ENCODE results near the gene ACVRL1. TPM values are rescaled to one million over a fixed set of nuclear protein-coding genes. Genes with fewer than 3 reads are reported as not detected.

Gene ACVRL1
- total and polyA plus RNA-seq, 4 donors: 3.1 to 7.9 (median 6.1) TPM

GRCh38 chr12:51901121-51901817, 6.0 kb upstream of the ACVRL1 start:
- 81% methylated on average over 14 of the region's 14 CpGs for WGBS
- Histone ChIP-seq H3K36me3 (ENCODE audit: control insufficient read depth in 4 of 4, insufficient read depth in 3 of 4, low read depth in 1 of 4, low read length in 3 of 4) (no peaks in the 10 kb centered on the region), H3K4me1 (ENCODE audit: control insufficient read depth in 4 of 4, insufficient read depth in 4 of 4, low read length in 3 of 4) (peaks cover 0 to 2% (median 0%) of the 10 kb centered on the region in 4 donors), H3K9me3 (ENCODE audit: control insufficient read depth in 4 of 4, low read length in 3 of 4) (no peaks in the 10 kb centered on the region), H3K27me3 (ENCODE audit: control insufficient read depth in 4 of 4, insufficient read depth in 4 of 4, low read length in 3 of 4) (no peaks in the 10 kb centered on the region), H3K4me3 (ENCODE audit: low read depth in 1 of 3, low read length in 3 of 3) (no peak overlapping the region), H3K27ac (ENCODE audit: low read depth in 1 of 2, low read length in 2 of 2) (no peak overlapping the region), H3K9ac (ENCODE audit: low read depth in 1 of 2, low read length in 2 of 2) (no peak overlapping the region)
- TF ChIP-seq JUND (IDR thresholded peaks at IDR 0.05) (no peak), HNF4G (IDR thresholded peaks at IDR 0.05) (no peak), EGR1 (IDR thresholded peaks at IDR 0.05; ENCODE audit: low read depth in 2 of 2) (no peak), FOXA2 (IDR thresholded peaks at IDR 0.05) (no peak)
- no peak for DNase-seq (ENCODE audit: low spot score)

GRCh38 chr12:51901881-51902280, 5.4 kb upstream of the ACVRL1 start:
- Histone ChIP-seq H3K9me3 (ENCODE audit: control insufficient read depth in 4 of 4, low read length in 3 of 4) (no peaks in the 10 kb centered on the region), H3K4me1 (ENCODE audit: control insufficient read depth in 4 of 4, insufficient read depth in 4 of 4, low read length in 3 of 4) (peaks cover 0 to 2% (median 0%) of the 10 kb centered on the region in 4 donors), H3K27me3 (ENCODE audit: control insufficient read depth in 4 of 4, insufficient read depth in 4 of 4, low read length in 3 of 4) (no peaks in the 10 kb centered on the region), H3K9ac (ENCODE audit: low read depth in 1 of 2, low read length in 2 of 2) (no peak overlapping the region), H3K36me3 (ENCODE audit: control insufficient read depth in 4 of 4, insufficient read depth in 3 of 4, low read depth in 1 of 4, low read length in 3 of 4) (no peaks in the 10 kb centered on the region), H3K4me3 (ENCODE audit: low read depth in 1 of 3, low read length in 3 of 3) (no peak overlapping the region), H3K27ac (ENCODE audit: low read depth in 1 of 2, low read length in 2 of 2) (no peak overlapping the region)
- 95% methylated on average over 11 of the region's 11 CpGs for WGBS
- no peak for TF ChIP-seq TAF1 (conservative IDR thresholded peaks at IDR 0.05)
- no peak for TF ChIP-seq ATF3 (IDR thresholded peaks at IDR 0.05)
- no peak for TF ChIP-seq YY1 (IDR thresholded peaks at IDR 0.05)
- TF ChIP-seq REST (IDR thresholded peaks at IDR 0.05): no peak
- no peak for TF ChIP-seq HNF4A (conservative IDR thresholded peaks at IDR 0.05)
- no peak for TF ChIP-seq ZBTB33 (IDR thresholded peaks at IDR 0.05)
- no peak for TF ChIP-seq NR2F2 (IDR thresholded peaks at IDR 0.05)
- no peak for TF ChIP-seq RAD21 (IDR thresholded peaks at IDR 0.05)
- TF ChIP-seq FOXA1 (IDR thresholded peaks at IDR 0.05): no peak
- TF ChIP-seq MAX (IDR thresholded peaks at IDR 0.05): no peak
- no peak for TF ChIP-seq HNF4G (IDR thresholded peaks at IDR 0.05)
- no peak for TF ChIP-seq EGR1 (IDR thresholded peaks at IDR 0.05; ENCODE audit: low read depth in 2 of 2)
- no peak for TF ChIP-seq CTCF (IDR thresholded peaks at IDR 0.05; ENCODE audit: low read depth, low read length, missing input control)
- TF ChIP-seq SP1 (IDR thresholded peaks at IDR 0.05): no peak
- no peak for TF ChIP-seq GABPA (IDR thresholded peaks at IDR 0.05 in 1 of 2, conservative IDR thresholded peaks at IDR 0.05 in 1 of 2)
- no peak for TF ChIP-seq RXRA (IDR thresholded peaks at IDR 0.05)
- no peak for TF ChIP-seq FOXA2 (IDR thresholded peaks at IDR 0.05)
- no peak for TF ChIP-seq JUND (IDR thresholded peaks at IDR 0.05)
- no peak for DNase-seq (ENCODE audit: low spot score)

Data from liver (tissue), 9 donors.